Ascending aorta (tissue), 2 donors: ENCODE results near the gene VPS37B. TPM values are rescaled to one million over a fixed set of nuclear protein-coding genes. Genes with fewer than 3 reads are reported as not detected.

Experiments
- DNase-seq, 2 donors: peaks; one replicate each; pipeline ENCODE4 v3.0.0-alpha.2; 2019; ENCODE audit warnings: low spot score in 2 of 2
- H3K27ac ChIP-seq, 2 donors: fragments of 200-600 bp; sonication (generic); one replicate each; pipeline ENCODE4 v1.5.1; 2016 to 2017; ENCODE audit warnings: mild to moderate bottlenecking in 1 of 2
- H3K27me3 ChIP-seq: fragments of 200-600 bp; sonication (generic); one replicate; pipeline ENCODE4 v1.5.1; 2017
- H3K36me3 ChIP-seq, 2 donors: fragments of 200-600 bp; sonication (generic); one replicate each; pipeline ENCODE4 v1.5.1; 2016
- H3K4me1 ChIP-seq, 2 donors: fragments of 200-600 bp; sonication (generic); one replicate each; pipeline ENCODE4 v1.5.1; 2016 to 2017; ENCODE audit warnings: mild to moderate bottlenecking in 1 of 2
- H3K4me3 ChIP-seq, 2 donors: fragments of 200-600 bp; sonication (generic); one replicate each; pipeline ENCODE4 v1.5.1; 2016 to 2017; ENCODE audit warnings: mild to moderate bottlenecking in 1 of 2
- H3K9me3 ChIP-seq, 2 donors: fragments of 200-600 bp; sonication (generic); one replicate each; pipeline ENCODE4 v1.5.1; 2016
- CTCF ChIP-seq, 3 experiments: fragments of 200-600 bp in 2 of 3; fragments of 450-650 bp in 1 of 3; sonication (generic) in 2 of 3; IDR thresholded peaks; one replicate each; pipeline ENCODE4 v1.5.1; 2016 to 2019; ENCODE audit warnings: antibody characterized with exemption in 3 of 3, mild to moderate bottlenecking in 1 of 3, moderate library complexity in 1 of 3
- intact Hi-C: fragments of 100-400 bp; cut with DNase I; formaldehyde crosslinking; loops from one replicate; pipeline ENCODE4 v1.15.1; 2023
- total RNA-seq: library from RNA; depleted of rRNA; stranded (reverse); fragments of >200 nt; gene quantifications from one replicate; pipeline ENCODE4 v1.1.0, GENCODE V29; 2016

Gene VPS37B
- total RNA-seq, 1 donor from 2014 or later: 31.8 TPM

GRCh38 chr12:122859303-122860039 is 36.5 kb downstream of the VPS37B start:
- Histone ChIP-seq H3K27ac (no peak overlapping the region), H3K4me1 (peaks cover 5% of the 10 kb centered on the region in 2 donors), H3K9me3 (no peaks in the 10 kb centered on the region), H3K4me3 (no peak overlapping the region), H3K36me3 (peaks cover 67 to 80% of the 10 kb centered on the region in 2 donors), H3K27me3 (no peaks in the 10 kb centered on the region)
- intact Hi-C loops: loop anchor here (1.0 to 2.0 kb wide), 2 partner anchors 67 to 93 kb away; no protein-coding TSS in a partner anchor
- no peak for DNase-seq
- no peak for TF ChIP-seq CTCF (IDR thresholded peaks at IDR 0.05)

- intact Hi-C loops: no loop called here
- H3K36me3 ChIP-seq: peaks cover 70 to 77% of the 10 kb centered on the region in 2 donors
- H3K9me3 ChIP-seq: no peaks in the 10 kb centered on the region
- TF ChIP-seq CTCF (IDR thresholded peaks at IDR 0.05): no peak
- no peaks in the 10 kb centered on the region for H3K27me3 ChIP-seq
- no peak overlapping the region for H3K27ac ChIP-seq
- H3K4me3 ChIP-seq: no peak overlapping the region
- no peak for DNase-seq
- peaks cover 7 to 10% of the 10 kb centered on the region in 2 donors for H3K4me1 ChIP-seq
These were observed 37.2 kb downstream of the VPS37B start for GRCh38 chr12:122858591-122859302.

GRCh38 chr12:122858171-122858570 is 37.8 kb downstream of the VPS37B start:
- Histone ChIP-seq H3K27me3 (no peaks in the 10 kb centered on the region), H3K36me3 (peaks cover 70 to 77% of the 10 kb centered on the region in 2 donors), H3K4me1 (peaks cover 11 to 16% of the 10 kb centered on the region in 2 donors), H3K9me3 (no peaks in the 10 kb centered on the region), H3K4me3 (no peak overlapping the region), H3K27ac (no peak overlapping the region)
- TF ChIP-seq CTCF (IDR thresholded peaks at IDR 0.05): no peak
- intact Hi-C loops: no loop called here
- no peak for DNase-seq

- DNase-seq: no peak
- Histone ChIP-seq H3K4me3 (no peak overlapping the region), H3K27me3 (no peaks in the 10 kb centered on the region), H3K27ac (no peak overlapping the region), H3K9me3 (no peaks in the 10 kb centered on the region), H3K4me1 (peaks cover 18 to 25% of the 10 kb centered on the region in 2 donors), H3K36me3 (peaks cover 70 to 76% of the 10 kb centered on the region in 2 donors)
- intact Hi-C loops: no loop called here
- no peak for TF ChIP-seq CTCF (IDR thresholded peaks at IDR 0.05)
These were observed 38.8 kb downstream of the VPS37B start for GRCh38 chr12:122856999-122857671.

GRCh38 chr12:122855928-122856831 is 39.7 kb downstream of the VPS37B start:
- intact Hi-C loops: no loop called here
- Histone ChIP-seq H3K27ac (no peak overlapping the region), H3K27me3 (no peaks in the 10 kb centered on the region), H3K4me3 (no peak overlapping the region), H3K4me1 (peaks cover 25 to 33% of the 10 kb centered on the region in 2 donors), H3K9me3 (no peaks in the 10 kb centered on the region), H3K36me3 (peaks cover 60 to 67% of the 10 kb centered on the region in 2 donors)
- TF ChIP-seq CTCF (IDR thresholded peaks at IDR 0.05): no peak
- no peak for DNase-seq
